ENCODE measurements around the gene POMT1. TPM values are rescaled to one million over a fixed set of nuclear protein-coding genes. Genes with fewer than 3 reads are reported as not detected.

POMT1 gene
- total RNA-seq, 1 donor from 2014 or later: 54.8 TPM

- H3K4me1 Mint-ChIP-seq: no peaks in the 10 kb centered on the region
- H3K36me3 Mint-ChIP-seq: peaks cover 40% of the 10 kb centered on the region
- no peak overlapping the region for H3K4me3 Mint-ChIP-seq
- H3K27ac Mint-ChIP-seq: no peak overlapping the region
- H3K27me3 Mint-ChIP-seq (ENCODE audit: low read depth): no peaks in the 10 kb centered on the region
- H3K9me3 Mint-ChIP-seq: no peaks in the 10 kb centered on the region
- no peak for TF ChIP-seq CTCF (IDR thresholded peaks at IDR 0.05; ENCODE audit: unreplicated experiment)
- DNase-seq (ENCODE audit: low spot score in 2 of 2, unreplicated experiment in 2 of 2): no peak
Measured at GRCh38 chr9:131494296-131494870, 8.3 kb upstream of the POMT1 start.

- H3K27me3 Mint-ChIP-seq (ENCODE audit: low read depth): no peaks in the 10 kb centered on the region
- peaks cover 28% of the 10 kb centered on the region for H3K36me3 Mint-ChIP-seq
Measured at GRCh38 chr9:131495785-131496184, 6.9 kb upstream of the POMT1 start.

GRCh38 chr9:131496844-131497405, 5.8 kb upstream of the POMT1 start:
- H3K27ac Mint-ChIP-seq: no peak overlapping the region
- H3K9me3 Mint-ChIP-seq: no peaks in the 10 kb centered on the region
- TF ChIP-seq CTCF (IDR thresholded peaks at IDR 0.05; ENCODE audit: unreplicated experiment): no peak
- peaks cover 20% of the 10 kb centered on the region for H3K36me3 Mint-ChIP-seq
- DNase-seq (ENCODE audit: low spot score in 2 of 2, unreplicated experiment in 2 of 2): no peak
- H3K4me3 Mint-ChIP-seq: no peak overlapping the region
- H3K27me3 Mint-ChIP-seq (ENCODE audit: low read depth): no peaks in the 10 kb centered on the region
- no peaks in the 10 kb centered on the region for H3K4me1 Mint-ChIP-seq

More at GRCh38 chr9:131495785-131496184, 6.9 kb upstream of the POMT1 start:
- Mint-ChIP-seq H3K4me3 (no peak overlapping the region), H3K27ac (no peak overlapping the region), H3K9me3 (no peaks in the 10 kb centered on the region), H3K4me1 (no peaks in the 10 kb centered on the region)
- no peak for TF ChIP-seq CTCF (IDR thresholded peaks at IDR 0.05; ENCODE audit: unreplicated experiment)
- DNase-seq (ENCODE audit: low spot score in 2 of 2, unreplicated experiment in 2 of 2): no peak

GRCh38 chr9:131499254-131499767, 3.4 kb upstream of the POMT1 start:
- peak overlapping the region; percentile 56 for H3K27ac Mint-ChIP-seq
- peaks cover 12% of the 10 kb centered on the region for H3K4me1 Mint-ChIP-seq
- no peak for DNase-seq (ENCODE audit: low spot score in 2 of 2, unreplicated experiment in 2 of 2)
- TF ChIP-seq CTCF (IDR thresholded peaks at IDR 0.05; ENCODE audit: unreplicated experiment): no peak
- no peaks in the 10 kb centered on the region for H3K27me3 Mint-ChIP-seq (ENCODE audit: low read depth)
- no peak overlapping the region for H3K4me3 Mint-ChIP-seq
- H3K36me3 Mint-ChIP-seq: peaks cover 3% of the 10 kb centered on the region
- no peaks in the 10 kb centered on the region for H3K9me3 Mint-ChIP-seq

- Mint-ChIP-seq H3K4me1 (peaks cover 15% of the 10 kb centered on the region), H3K27me3 (ENCODE audit: low read depth) (no peaks in the 10 kb centered on the region), H3K36me3 (peaks cover 3% of the 10 kb centered on the region), H3K27ac (no peak overlapping the region), H3K4me3 (peak overlapping the region; percentile 17), H3K9me3 (no peaks in the 10 kb centered on the region)
- DNase-seq (ENCODE audit: low spot score in 2 of 2, unreplicated experiment in 2 of 2): no peak
- TF ChIP-seq CTCF (IDR thresholded peaks at IDR 0.05; ENCODE audit: unreplicated experiment): no peak
Measured at GRCh38 chr9:131500377-131500776, 2.3 kb upstream of the POMT1 start.

Measured in mesothelial cell of epicardium (in vitro differentiated cells).